ENCODE measurements around the gene LRP1B.

Gene LRP1B

GRCh38 chr2:141393214-141393545 is 737.6 kb downstream of the LRP1B start:
- H3K4me3 ChIP-seq (ENCODE audit: low read length) = no peak overlapping the region
- TF ChIP-seq, protein P1, sequence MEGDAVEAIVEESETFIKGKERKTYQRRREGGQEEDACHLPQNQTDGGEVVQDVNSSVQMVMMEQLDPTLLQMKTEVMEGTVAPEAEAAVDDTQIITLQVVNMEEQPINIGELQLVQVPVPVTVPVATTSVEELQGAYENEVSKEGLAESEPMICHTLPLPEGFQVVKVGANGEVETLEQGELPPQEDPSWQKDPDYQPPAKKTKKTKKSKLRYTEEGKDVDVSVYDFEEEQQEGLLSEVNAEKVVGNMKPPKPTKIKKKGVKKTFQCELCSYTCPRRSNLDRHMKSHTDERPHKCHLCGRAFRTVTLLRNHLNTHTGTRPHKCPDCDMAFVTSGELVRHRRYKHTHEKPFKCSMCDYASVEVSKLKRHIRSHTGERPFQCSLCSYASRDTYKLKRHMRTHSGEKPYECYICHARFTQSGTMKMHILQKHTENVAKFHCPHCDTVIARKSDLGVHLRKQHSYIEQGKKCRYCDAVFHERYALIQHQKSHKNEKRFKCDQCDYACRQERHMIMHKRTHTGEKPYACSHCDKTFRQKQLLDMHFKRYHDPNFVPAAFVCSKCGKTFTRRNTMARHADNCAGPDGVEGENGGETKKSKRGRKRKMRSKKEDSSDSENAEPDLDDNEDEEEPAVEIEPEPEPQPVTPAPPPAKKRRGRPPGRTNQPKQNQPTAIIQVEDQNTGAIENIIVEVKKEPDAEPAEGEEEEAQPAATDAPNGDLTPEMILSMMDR (IDR thresholded peaks at IDR 0.05; ENCODE audit: insufficient read depth, low read depth, low read length, missing control alignments) = no peak
- no peak for DNase-seq (ENCODE audit: low read depth)

- H3K4me3 ChIP-seq (ENCODE audit: low read length) = no peak overlapping the region
- TF ChIP-seq, protein P1 (IDR thresholded peaks at IDR 0.05; ENCODE audit: insufficient read depth, low read depth, low read length, missing control alignments) = no peak
- DNase-seq (ENCODE audit: low read depth) = no peak
Observed at GRCh38 chr2:141392517-141393213, 738.2 kb downstream of the LRP1B start.

GRCh38 chr2:141386168-141386567 is 744.6 kb downstream of the LRP1B start:
- no peak for DNase-seq (ENCODE audit: low read depth)
- TF ChIP-seq, protein P1 (IDR thresholded peaks at IDR 0.05; ENCODE audit: insufficient read depth, low read depth, low read length, missing control alignments) = no peak
- H3K4me3 ChIP-seq (ENCODE audit: low read length) = no peak overlapping the region

- DNase-seq (ENCODE audit: low read depth) = peak; percentile 41
- H3K4me3 ChIP-seq (ENCODE audit: low read length) = no peak overlapping the region
- TF ChIP-seq, protein P1 (IDR thresholded peaks at IDR 0.05; ENCODE audit: insufficient read depth, low read depth, low read length, missing control alignments) = no peak
Observed at GRCh38 chr2:141384676-141385075, 746.1 kb downstream of the LRP1B start.

- TF ChIP-seq, protein P1 (IDR thresholded peaks at IDR 0.05; ENCODE audit: insufficient read depth, low read depth, low read length, missing control alignments) = no peak
- H3K4me3 ChIP-seq (ENCODE audit: low read length) = no peak overlapping the region
- no peak for DNase-seq (ENCODE audit: low read depth)
Observed at GRCh38 chr2:141381946-141382345, 748.9 kb downstream of the LRP1B start.

DNA sequence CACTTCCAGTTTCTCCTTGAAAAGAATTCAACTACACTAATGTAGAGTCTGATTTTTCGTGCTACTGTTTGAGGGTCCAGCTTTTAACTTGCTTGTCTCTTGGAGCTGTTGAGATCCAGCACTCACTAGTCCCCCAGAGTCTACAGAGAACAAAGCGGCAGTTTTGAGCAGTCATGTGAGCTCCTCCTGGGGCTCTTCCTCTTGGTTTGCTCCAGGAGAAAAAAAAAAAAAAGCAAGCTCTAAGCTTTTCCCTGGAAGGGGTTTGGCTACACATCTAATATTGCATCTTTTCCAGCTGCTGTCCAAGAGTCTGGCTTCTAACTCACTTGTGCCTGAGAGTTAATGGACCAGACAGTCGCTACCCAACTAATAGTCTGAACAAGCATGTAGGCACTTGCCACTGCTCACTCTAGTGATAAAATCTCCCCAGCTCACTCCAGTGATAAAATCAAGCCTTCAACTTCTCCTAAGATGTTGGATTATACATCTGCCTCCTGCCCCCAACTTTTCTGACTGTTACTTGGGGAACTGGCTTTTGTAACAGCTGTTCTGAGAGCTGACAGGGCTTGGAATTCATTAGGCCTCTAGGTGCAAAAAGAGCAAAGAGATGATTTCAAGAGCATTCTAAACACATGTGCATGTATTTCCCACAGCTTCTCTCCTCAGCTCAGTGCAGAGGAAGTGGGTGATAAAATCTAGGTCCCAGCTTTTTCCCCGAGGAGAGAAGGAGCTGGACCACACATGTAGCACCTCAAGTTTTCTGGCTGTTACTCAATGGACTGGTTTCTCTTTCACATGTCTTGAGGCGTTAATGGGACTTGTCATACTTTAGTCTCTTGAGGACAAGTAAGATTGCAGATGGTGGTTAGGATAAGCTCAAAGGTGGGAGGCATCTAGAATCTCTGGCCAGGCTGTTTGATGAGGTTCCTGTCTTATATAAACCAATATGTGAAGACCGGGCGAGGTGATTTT is 750.5 kb downstream of the LRP1B start:
- H3K4me3 ChIP-seq (ENCODE audit: low read length) = no peak overlapping the region
- no peak for DNase-seq (ENCODE audit: low read depth)
- TF ChIP-seq, protein P1 (IDR thresholded peaks at IDR 0.05; ENCODE audit: insufficient read depth, low read depth, low read length, missing control alignments) = no peak
